ENCODE results near the gene CPTP.

DNA sequence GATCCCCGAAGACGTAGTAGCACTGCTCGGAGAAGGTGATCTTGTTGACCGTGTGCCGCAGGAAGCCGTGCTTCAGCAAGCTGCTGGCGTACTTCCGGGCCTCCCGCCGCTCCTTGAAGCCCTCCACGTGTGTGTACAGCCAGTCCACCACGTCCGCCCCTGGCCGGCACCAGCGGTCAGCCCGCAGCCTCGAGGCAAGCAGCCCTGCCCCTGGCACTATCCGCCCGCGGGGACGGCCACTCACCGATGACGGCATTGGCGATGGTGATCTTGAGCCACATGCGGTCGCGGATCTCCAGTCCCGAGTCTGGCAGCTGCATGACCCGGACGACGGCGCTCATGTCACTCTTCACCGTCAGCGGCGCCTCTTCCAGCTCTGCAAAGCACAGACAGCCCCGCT, 13.7 kb downstream of the CPTP start:
- TF ChIP-seq, protein P1, sequence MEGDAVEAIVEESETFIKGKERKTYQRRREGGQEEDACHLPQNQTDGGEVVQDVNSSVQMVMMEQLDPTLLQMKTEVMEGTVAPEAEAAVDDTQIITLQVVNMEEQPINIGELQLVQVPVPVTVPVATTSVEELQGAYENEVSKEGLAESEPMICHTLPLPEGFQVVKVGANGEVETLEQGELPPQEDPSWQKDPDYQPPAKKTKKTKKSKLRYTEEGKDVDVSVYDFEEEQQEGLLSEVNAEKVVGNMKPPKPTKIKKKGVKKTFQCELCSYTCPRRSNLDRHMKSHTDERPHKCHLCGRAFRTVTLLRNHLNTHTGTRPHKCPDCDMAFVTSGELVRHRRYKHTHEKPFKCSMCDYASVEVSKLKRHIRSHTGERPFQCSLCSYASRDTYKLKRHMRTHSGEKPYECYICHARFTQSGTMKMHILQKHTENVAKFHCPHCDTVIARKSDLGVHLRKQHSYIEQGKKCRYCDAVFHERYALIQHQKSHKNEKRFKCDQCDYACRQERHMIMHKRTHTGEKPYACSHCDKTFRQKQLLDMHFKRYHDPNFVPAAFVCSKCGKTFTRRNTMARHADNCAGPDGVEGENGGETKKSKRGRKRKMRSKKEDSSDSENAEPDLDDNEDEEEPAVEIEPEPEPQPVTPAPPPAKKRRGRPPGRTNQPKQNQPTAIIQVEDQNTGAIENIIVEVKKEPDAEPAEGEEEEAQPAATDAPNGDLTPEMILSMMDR (IDR thresholded peaks at IDR 0.05; ENCODE audit: insufficient read depth, low read length, poor library complexity, severe bottlenecking) = no peak
- no peak for TF ChIP-seq EZH2phosphoT487 (conservative IDR thresholded peaks at IDR 0.05; ENCODE audit: low read length)
